Stimulated activated CD8-positive, alpha-beta memory T cell treated with anti-CD3 and anti-CD28 coated beads, Interleukin-15, amount 100 ng/mL, for 24 hours (primary cell): ENCODE results near the gene CFAP68.
"Not testable (repeated sequence)": the region's sequence is repeated elsewhere in the genome, so short reads cannot be mapped to it uniquely, and the experiment has no call there.

Experiments
- DNase-seq: peaks from one replicate; pipeline ENCODE4 v3.0.0-alpha.2; 2020; ENCODE audit warnings: low read depth

CFAP68 gene

DNA sequence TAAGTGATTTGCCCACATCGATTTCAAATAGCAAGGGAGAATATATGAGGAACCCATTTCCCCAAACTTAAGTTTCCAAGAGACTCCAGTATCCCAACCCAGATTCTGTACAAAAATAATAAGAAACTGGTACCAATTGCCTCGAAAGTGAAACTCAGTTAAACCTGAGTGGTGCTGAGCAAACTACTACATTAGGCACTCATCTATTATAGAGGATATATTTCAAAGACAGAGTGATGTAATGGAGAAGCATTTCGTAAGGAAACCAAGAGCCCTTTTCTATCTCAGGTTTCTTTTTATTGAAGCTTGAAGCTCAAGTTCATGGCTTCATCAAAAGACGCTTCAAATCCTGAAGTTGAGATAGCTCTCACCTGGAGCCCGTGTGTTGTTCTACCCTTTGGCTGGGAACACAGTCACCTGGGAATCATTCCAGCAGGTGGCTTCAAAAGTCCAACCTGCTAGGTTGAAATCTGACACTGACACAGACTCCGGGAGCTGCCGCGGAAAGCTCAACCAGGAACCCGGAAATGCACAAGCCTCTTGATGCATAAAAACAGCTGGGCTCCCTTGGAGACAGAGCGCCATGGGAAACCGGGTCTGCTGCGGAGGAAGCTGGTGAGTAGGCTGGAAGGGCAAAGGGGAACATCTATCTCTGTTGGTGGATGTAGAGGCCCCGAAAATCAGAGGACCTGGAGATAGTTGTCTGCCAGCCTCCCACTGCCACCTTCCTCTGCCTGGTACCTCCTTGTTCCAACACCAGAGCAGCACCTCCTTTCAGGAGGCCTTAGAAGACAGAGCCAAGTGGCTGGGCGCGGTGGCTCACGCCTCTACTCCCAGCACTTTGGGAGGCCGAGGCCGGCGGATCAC is 39.3 kb downstream of the CFAP68 start, which contains the start of gene C11orf52:
Gene C11orf52, plus strand, starts transcription at position 524 of the 867 bp plus-strand sequence. Its CDS starts 60 bp downstream, at position 584.
- DNase-seq = no peak

DNA sequence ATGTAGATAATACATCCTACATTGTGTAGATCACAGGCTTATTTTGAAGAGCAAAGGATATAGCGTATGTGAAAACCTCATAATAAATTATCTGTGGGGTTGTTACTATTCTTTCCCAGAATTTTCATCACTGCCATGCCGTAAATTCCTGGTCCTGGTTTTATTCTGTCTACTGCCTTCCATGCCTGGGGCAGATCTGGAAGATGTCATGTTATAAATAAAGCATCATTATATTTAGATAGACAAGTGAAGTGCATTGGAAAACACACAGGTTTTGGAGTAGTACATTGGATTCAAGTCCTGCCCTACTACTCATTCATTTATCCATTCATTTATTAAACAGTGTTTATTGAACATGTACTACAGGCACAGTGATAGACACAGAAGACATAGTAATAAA is 41.6 kb downstream of the CFAP68 start:
- no peak for DNase-seq

DNA sequence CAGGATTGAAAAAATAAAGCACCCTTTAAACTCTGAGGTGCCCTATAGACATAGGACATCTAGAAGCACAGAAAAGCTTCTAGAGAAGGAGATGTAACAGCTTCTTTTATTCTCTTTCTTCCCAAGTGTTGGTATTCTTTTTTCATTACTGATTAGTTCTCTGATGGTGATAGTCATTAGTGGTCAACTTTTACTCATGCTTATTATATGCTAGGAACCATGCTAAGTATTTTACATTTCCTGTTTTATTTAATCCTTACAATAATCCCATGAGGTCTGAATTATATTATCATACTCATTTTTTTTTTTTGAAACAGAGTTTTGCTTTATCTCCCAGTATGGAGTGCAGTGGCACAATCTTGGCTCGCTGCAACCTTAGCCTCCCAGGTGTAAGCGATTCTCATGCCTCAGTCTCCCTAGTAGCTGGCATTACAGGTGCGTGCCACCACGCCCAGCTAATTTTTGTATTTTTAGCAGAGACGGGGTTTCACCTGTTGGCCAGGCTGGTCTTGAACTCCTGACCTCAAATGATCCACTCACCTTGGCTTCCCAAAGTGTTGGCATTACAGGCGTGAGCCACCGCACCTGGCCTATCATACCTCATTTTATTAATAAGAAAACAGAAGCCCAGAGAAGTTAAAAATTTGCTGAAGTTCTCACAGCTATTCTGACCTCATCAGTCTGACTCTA is 42.3 kb downstream of the CFAP68 start:
- no peak for DNase-seq

DNA sequence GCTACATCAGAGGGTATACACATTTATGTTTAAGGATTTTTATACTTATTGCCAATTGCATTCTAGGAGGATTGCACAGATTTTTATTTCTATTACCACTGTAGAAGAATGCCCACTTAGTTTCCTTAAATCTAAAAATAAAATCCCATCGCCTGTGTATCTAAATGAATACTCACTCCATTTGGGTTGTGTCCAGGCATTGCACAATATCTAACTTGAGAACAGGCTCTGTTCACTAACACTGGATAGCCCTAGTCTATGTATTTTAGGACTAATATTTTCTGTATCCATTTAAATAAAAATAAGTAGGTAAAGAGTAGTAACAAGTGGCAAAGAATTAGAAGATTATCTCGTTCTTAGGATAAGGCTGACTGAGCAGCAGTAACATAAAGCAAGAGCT is 43.5 kb downstream of the CFAP68 start:
- DNase-seq = no peak

DNA sequence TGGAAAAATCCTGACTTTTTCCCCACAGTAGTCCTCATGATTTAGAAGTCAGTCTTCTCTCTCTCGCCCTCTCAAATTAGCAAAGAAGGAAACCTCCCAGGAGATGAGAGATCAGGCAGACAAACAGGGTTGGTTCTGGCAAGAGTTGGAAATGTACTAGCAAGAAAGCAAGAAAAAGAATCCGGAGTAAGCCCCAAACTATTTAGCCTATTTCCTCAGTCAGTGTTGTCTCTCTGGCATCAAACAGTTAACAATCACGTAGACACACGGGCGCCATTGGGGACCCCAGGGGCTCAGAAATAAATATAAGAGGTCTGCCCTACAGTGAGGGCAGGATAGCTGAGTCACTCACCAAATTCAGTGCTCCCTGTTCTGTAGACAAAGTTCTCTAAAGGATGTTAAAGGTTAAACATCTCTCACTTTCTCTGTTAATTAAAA is 44.0 kb downstream of the CFAP68 start:
- no peak for DNase-seq

- no peak for DNase-seq
Observed at GRCh38 chr11:111923951-111924350, 44.6 kb downstream of the CFAP68 start.

DNA sequence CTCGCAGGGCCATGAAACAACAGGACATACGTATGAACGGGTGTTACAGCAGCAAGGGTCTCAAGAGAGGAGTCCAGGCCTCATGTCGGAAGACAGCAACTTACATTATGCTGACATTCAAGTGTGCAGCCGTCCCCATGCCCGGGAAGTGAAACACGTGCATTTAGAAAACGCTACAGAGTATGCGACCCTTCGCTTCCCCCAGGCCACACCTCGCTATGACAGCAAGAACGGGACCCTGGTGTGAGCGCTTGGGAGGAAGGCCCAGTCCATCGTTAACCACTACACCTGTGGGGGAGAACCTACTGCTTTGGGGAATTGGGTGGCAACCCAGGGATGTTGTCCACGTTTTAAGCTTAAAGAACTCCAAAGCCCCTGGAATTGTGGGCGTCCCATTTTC is 46.6 kb downstream of the CFAP68 start:
- no peak for DNase-seq

DNA sequence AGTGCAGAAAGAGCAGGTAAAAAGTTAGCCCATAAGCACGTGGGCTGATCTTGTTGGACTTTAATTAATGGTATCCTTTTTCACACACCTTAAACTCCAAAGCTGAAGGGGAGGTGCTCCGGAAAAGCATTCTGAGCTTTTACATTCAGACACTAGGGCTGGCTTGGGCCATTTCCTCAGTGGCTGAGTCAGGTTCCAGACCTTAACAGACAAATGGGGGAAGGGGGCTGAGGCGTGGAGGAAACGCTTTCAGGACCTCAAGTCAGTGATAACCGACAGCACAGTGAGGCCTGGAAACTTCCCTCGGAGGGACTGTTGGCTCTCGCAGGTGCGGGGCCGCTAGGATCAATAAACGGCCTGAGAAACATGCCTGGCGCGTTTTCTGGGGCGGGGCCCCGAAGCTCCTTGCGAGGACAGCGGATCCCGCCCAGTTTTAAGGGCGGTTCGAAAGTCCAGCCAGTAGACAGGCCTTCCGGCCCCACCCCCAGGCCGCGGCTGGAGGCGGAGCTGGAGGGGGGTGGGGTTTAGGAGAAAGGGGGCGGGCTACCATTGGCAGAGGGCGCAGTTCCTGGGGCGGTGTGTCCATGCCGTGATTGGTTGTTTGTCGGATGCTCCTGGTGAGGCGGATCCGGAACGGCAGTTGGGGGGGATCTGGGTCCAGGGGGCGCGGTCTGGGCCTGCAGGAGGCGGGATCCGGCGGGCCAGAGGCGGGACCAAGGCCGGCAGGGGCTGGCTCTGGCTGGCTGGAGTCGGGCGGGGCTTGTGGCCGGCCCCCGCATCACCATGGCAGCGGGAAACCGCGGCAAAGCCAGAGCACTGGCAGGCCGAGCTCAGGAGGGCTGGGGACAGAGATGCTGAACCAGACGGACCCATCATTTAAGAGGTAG is 47.4 kb downstream of the CFAP68 start:
- peak; percentile 83 for DNase-seq

DNA sequence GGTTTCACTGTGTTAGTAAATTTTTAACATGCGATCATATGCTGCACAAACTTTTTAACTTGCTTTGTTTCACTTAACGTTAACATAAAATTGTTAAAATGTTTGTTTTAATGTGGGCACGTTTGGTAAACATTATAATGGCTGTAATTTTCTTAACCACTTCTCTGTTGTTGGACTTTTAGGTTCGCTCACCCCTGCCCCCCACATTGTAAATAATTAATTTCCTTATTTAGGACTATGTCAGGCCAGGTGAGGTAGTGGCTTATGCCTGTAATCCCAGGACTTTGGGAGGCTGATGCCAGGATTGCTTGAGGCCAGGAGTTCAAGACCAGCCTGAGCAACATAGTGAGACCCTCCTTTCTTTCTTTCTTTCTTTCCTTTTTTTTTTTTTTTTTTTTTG is 51.1 kb downstream of the CFAP68 start:
- no peak for DNase-seq

GRCh38 chr11:111932611-111932950 is 53.2 kb downstream of the CFAP68 start:
- no peak for DNase-seq

GRCh38 chr11:111933176-111933575 is 53.8 kb downstream of the CFAP68 start:
- not testable (repeated sequence) for DNase-seq

GRCh38 chr11:111933872-111934271 is 54.5 kb downstream of the CFAP68 start:
- no peak for DNase-seq

- DNase-seq = no peak
Observed at GRCh38 chr11:111934306-111934705, 55.0 kb downstream of the CFAP68 start.
